PC-3 (cell line): ENCODE results near the gene TERB1. TPM values are rescaled to one million over a fixed set of nuclear protein-coding genes. Genes with fewer than 3 reads are reported as not detected.

Experiments used
- ATAC-seq: fragments of 200-7000 bp; cut with Tn5 transposase; 2 replicates; pipeline ENCODE4 v1.9.1; 2020; ENCODE audit warnings: mild to moderate bottlenecking, moderate library complexity
- BruUV-seq: library from RNA; stranded (reverse); fragments of 400-500 nt; replicated peaks from 2 replicates; lab custom pipeline; 2021; lab: Mats Ljungman, UMichigan
- CTCF ChIA-PET: fragments of 300-600 bp; sonication (Branson Sonifier 250); formaldehyde crosslinking; loops from one replicate; lab custom pipeline; 2022; ENCODE audit warnings: antibody characterized with exemption; lab: Charles Lee
- POLR2A ChIA-PET: fragments of 300-600 bp; sonication (Branson Sonifier 250); formaldehyde crosslinking; loops from one replicate; lab custom pipeline; 2022; ENCODE audit warnings: antibody characterized with exemption; ENCODE audit not compliant: unreplicated experiment; lab: Charles Lee
- DNase-seq: peaks from one replicate; pipeline ENCODE4 v3.0.0-alpha.2; 2015
- H2AFZ ChIP-seq: fragments of 300-600 bp; sonication (generic); 2 replicates; pipeline ENCODE4 v1.6.0; 2016; ENCODE audit warnings: antibody characterized with exemption, low read length
- H3F3A ChIP-seq: fragments of 300-600 bp; sonication (generic); one replicate; pipeline ENCODE4 v1.6.0; 2017; ENCODE audit warnings: antibody characterized with exemption, low read length, control low read depth, mild to moderate bottlenecking; ENCODE audit not compliant: unreplicated experiment
- H3K27ac ChIP-seq: fragments of 300-600 bp; sonication (generic); 2 replicates; pipeline ENCODE4 v1.5.1; 2016; ENCODE audit warnings: mild to moderate bottlenecking, low read length
- H3K27me3 ChIP-seq: fragments of 300-600 bp; sonication (generic); 2 replicates; pipeline ENCODE4 v1.6.1; 2016; ENCODE audit warnings: low read length, mixed read lengths
- H3K36me3 ChIP-seq: fragments of 300-600 bp; sonication (generic); 2 replicates; pipeline ENCODE4 v1.6.1; 2016; ENCODE audit warnings: low read depth, mixed run types, low read length, mixed read lengths
- H3K4me1 ChIP-seq: fragments of 300-600 bp; sonication (generic); 2 replicates; pipeline ENCODE4 v1.5.1; 2016; ENCODE audit warnings: low read length; ENCODE audit not compliant: insufficient read depth
- H3K4me2 ChIP-seq: fragments of 300-600 bp; sonication (generic); 2 replicates; pipeline ENCODE4 v1.6.0; 2016; ENCODE audit warnings: low read length
- H3K4me3 ChIP-seq: fragments of 300-600 bp; sonication (generic); 2 replicates; pipeline ENCODE4 v1.5.1; 2016; ENCODE audit warnings: mild to moderate bottlenecking, low read length, mixed read lengths
- H3K79me2 ChIP-seq: fragments of 300-600 bp; sonication (generic); 2 replicates; pipeline ENCODE4 v1.6.1; 2017; ENCODE audit warnings: low read length, mixed read lengths
- H3K9ac ChIP-seq: fragments of 300-600 bp; sonication (generic); 2 replicates; pipeline ENCODE4 v1.6.0; 2016; ENCODE audit warnings: mild to moderate bottlenecking, low read length
- H3K9me2 ChIP-seq: fragments of 300-600 bp; sonication (generic); replicated peaks from 2 replicates; pipeline ENCODE4 v1.6.1; 2016; ENCODE audit warnings: mixed run types, low read length, mixed read lengths
- H3K9me3 ChIP-seq: fragments of 300-600 bp; sonication (generic); 2 replicates; pipeline ENCODE4 v1.6.1; 2016; ENCODE audit warnings: low read length, mixed read lengths
- H4K20me1 ChIP-seq: fragments of 300-600 bp; sonication (generic); 2 replicates; pipeline ENCODE4 v1.6.1; 2016; ENCODE audit warnings: low read length, mixed read lengths
- EZH2 ChIP-seq: fragments of 300-600 bp; sonication (generic); IDR thresholded peaks from one replicate; pipeline ENCODE4 v1.6.1; 2017; ENCODE audit warnings: antibody characterized with exemption, mild to moderate bottlenecking, low read length; ENCODE audit not compliant: unreplicated experiment
- EZH2phosphoT487 ChIP-seq: fragments of 300-600 bp; sonication (generic); IDR thresholded peaks from 2 replicates; pipeline ENCODE4 v1.6.1; 2018; ENCODE audit warnings: mild to moderate bottlenecking, antibody characterized with exemption, low read length, borderline replicate concordance
- intact Hi-C: fragments of 100-400 bp; cut with micrococcal nuclease; formaldehyde crosslinking; loops from 2 replicates; pipeline ENCODE4 v1.9.0; 2023
- total RNA-seq: library from RNA; depleted of rRNA; stranded (reverse); fragments of >200 nt; gene quantifications from 2 replicates; pipeline ENCODE4 v1.2.3, GENCODE V29; 2014
- TF ChIP-seq, protein P1 (sequence below): fragments of 300-600 bp; sonication (generic); conservative IDR thresholded peaks from 2 replicates; pipeline ENCODE4 v1.5.1; 2017; ENCODE audit warnings: antibody characterized with exemption, low read depth, mild to moderate bottlenecking, low read length

The TERB1 gene
- total RNA-seq, 1 experiment from 2014 or later: not detected

GRCh38 chr16:66814734-66815133 lies 13.3 kb upstream of the TERB1 start:
- Histone ChIP-seq H3K27me3 (no peaks in the 10 kb centered on the region), H3F3A (no peaks in the 10 kb centered on the region), H3K27ac (no peak overlapping the region), H3K4me3 (no peak overlapping the region), H3K9me2 (no peaks in the 10 kb centered on the region), H2AFZ (no peak overlapping the region), H4K20me1 (no peaks in the 10 kb centered on the region), H3K9me3 (no peaks in the 10 kb centered on the region), H3K4me2 (no peak overlapping the region), H3K79me2 (no peaks in the 10 kb centered on the region), H3K9ac (no peak overlapping the region), H3K4me1 (no peaks in the 10 kb centered on the region), H3K36me3 (peaks cover 22% of the 10 kb centered on the region)
- ChIA-PET POLR2A (no interaction called here), CTCF (interaction anchor here (0.6 kb wide), 1 partner anchor 101 kb away, joined by 3 read pairs; no protein-coding TSS in a partner anchor)
- DNase-seq: no peak
- TF ChIP-seq EZH2: no peak
- TF ChIP-seq, protein P1, sequence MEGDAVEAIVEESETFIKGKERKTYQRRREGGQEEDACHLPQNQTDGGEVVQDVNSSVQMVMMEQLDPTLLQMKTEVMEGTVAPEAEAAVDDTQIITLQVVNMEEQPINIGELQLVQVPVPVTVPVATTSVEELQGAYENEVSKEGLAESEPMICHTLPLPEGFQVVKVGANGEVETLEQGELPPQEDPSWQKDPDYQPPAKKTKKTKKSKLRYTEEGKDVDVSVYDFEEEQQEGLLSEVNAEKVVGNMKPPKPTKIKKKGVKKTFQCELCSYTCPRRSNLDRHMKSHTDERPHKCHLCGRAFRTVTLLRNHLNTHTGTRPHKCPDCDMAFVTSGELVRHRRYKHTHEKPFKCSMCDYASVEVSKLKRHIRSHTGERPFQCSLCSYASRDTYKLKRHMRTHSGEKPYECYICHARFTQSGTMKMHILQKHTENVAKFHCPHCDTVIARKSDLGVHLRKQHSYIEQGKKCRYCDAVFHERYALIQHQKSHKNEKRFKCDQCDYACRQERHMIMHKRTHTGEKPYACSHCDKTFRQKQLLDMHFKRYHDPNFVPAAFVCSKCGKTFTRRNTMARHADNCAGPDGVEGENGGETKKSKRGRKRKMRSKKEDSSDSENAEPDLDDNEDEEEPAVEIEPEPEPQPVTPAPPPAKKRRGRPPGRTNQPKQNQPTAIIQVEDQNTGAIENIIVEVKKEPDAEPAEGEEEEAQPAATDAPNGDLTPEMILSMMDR: no peak
- TF ChIP-seq EZH2phosphoT487: no peak
- intact Hi-C loops: no loop called here
- no TSS peak for BruUV-seq
- ATAC-seq: no peak

DNA sequence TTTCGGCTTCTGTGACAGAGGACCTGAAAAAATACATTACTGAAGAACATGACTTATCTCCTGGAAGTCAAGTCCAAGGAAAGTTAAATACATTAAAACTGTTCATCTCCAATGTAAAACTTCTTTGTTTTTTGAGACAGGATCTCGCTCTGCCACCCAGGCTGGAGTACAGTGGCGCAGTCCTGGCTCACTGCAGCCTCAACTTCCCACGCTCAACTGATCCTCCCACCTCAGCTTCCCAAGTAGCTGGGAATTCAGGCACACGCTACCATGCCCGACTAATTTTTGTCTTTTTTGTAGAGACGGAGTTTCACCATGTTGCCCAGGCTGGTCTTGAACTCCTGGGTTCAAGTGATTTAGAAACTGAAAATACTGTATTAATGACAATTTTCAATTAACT lies 9.7 kb upstream of the TERB1 start:
- H4K20me1 ChIP-seq: no peaks in the 10 kb centered on the region
- no peak overlapping the region for H3K4me3 ChIP-seq
- H3F3A ChIP-seq: no peaks in the 10 kb centered on the region
- no peaks in the 10 kb centered on the region for H3K9me2 ChIP-seq
- H3K27ac ChIP-seq: no peak overlapping the region
- TF ChIP-seq EZH2phosphoT487 (no peak), EZH2 (no peak)
- TF ChIP-seq, protein P1: no peak
- no peaks in the 10 kb centered on the region for H3K79me2 ChIP-seq
- peaks cover 8% of the 10 kb centered on the region for H3K36me3 ChIP-seq
- intact Hi-C loops: no loop called here
- no peak overlapping the region for H2AFZ ChIP-seq
- ATAC-seq (no peak), DNase-seq (no peak)
- no TSS peak for BruUV-seq
- no peak overlapping the region for H3K9ac ChIP-seq
- H3K4me2 ChIP-seq: no peak overlapping the region
- ChIA-PET CTCF (no interaction called here), POLR2A (no interaction called here)
- H3K4me1 ChIP-seq: no peaks in the 10 kb centered on the region
- no peaks in the 10 kb centered on the region for H3K27me3 ChIP-seq
- no peaks in the 10 kb centered on the region for H3K9me3 ChIP-seq

GRCh38 chr16:66810391-66810790 lies 9.0 kb upstream of the TERB1 start:
- no peak for TF ChIP-seq EZH2phosphoT487
- TF ChIP-seq EZH2: no peak
- TF ChIP-seq, protein P1: no peak
- no peaks in the 10 kb centered on the region for H3K9me2 ChIP-seq
- H3F3A ChIP-seq: no peaks in the 10 kb centered on the region
- H3K79me2 ChIP-seq: no peaks in the 10 kb centered on the region
- H3K9me3 ChIP-seq: no peaks in the 10 kb centered on the region
- H4K20me1 ChIP-seq: no peaks in the 10 kb centered on the region
- ChIA-PET CTCF (no interaction called here), POLR2A (no interaction called here)
- no TSS peak for BruUV-seq
- H3K9ac ChIP-seq: no peak overlapping the region
- no peak overlapping the region for H2AFZ ChIP-seq
- no peak for DNase-seq
- intact Hi-C loops: no loop called here
- H3K4me1 ChIP-seq: no peaks in the 10 kb centered on the region
- H3K4me3 ChIP-seq: no peak overlapping the region
- no peak overlapping the region for H3K27ac ChIP-seq
- peaks cover 13% of the 10 kb centered on the region for H3K36me3 ChIP-seq
- H3K27me3 ChIP-seq: no peaks in the 10 kb centered on the region
- ATAC-seq: no peak
- H3K4me2 ChIP-seq: no peak overlapping the region
